Kidney epithelial cell (primary cell): Measurements from ENCODE around the gene MYD88. TPM values are rescaled to one million over a fixed set of nuclear protein-coding genes. Genes with fewer than 3 reads are reported as not detected.

ENCODE experiments used
- DNase-seq: peaks from one replicate; pipeline ENCODE4 v3.0.0-alpha.2; 2010; ENCODE audit warnings: low read depth
- H3K27me3 ChIP-seq: 2 replicates; pipeline ENCODE4 v1.6.0; 2011; ENCODE audit warnings: low read length; ENCODE audit not compliant: control insufficient read depth, insufficient read depth
- H3K36me3 ChIP-seq: 2 replicates; pipeline ENCODE4 v1.5.1; 2011; ENCODE audit warnings: low read length; ENCODE audit not compliant: control insufficient read depth, insufficient read depth
- H3K4me3 ChIP-seq: 2 replicates; pipeline ENCODE4 v1.5.1; 2011; ENCODE audit warnings: low read depth, mild to moderate bottlenecking, control low read depth, low read length
- CTCF ChIP-seq: IDR thresholded peaks from 2 replicates; pipeline ENCODE4 v1.5.1; 2011; ENCODE audit warnings: mild to moderate bottlenecking, moderate library complexity, low read length, control low read depth, inconsistent platforms; ENCODE audit not compliant: insufficient read depth, poor library complexity, severe bottlenecking
- total RNA-seq: library from RNA; depleted of rRNA; stranded (reverse); fragments of >200 nt; gene quantifications from 2 replicates; pipeline ENCODE4 v1.2.3, GENCODE V29; 2015

Gene MYD88
- total RNA-seq, 1 donor from 2014 or later, result 36.5 TPM

GRCh38 chr3:38171622-38172021 is 33.2 kb downstream of the MYD88 start:
- no peak for DNase-seq
- no peak for TF ChIP-seq CTCF
- no peak overlapping the region for H3K4me3 ChIP-seq
- H3K27me3 ChIP-seq, result no peaks in the 10 kb centered on the region
- no peaks in the 10 kb centered on the region for H3K36me3 ChIP-seq

DNA sequence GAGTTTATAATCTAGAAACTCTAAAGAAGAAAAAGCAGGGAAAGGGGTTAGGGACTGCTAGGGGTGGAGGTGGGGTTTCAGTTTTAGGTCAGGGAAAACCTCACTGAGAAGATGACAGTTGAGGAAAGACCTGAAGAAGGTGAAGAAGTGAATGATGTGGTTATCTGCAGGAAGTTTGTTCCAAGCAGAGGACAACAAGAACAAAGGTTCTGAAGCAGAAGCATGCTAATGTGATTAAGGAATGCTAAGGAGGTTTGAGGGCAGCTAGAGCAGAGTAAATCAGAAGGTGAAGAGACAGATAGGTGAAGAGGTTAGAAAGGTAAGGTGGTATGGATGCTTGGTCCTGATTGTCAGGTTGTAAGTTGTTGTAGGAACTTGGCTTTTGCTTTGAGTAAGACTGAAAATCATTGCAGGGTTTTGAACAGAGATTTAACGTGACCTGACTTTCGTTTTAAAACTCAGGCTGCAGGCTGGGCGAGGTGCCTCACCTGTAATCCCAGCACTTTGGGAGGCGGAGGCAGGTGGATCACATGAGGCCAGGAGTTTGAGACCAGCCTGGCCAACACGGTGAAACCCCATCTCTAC is 35.5 kb downstream of the MYD88 start:
- no peak for DNase-seq
- Histone ChIP-seq H3K27me3 (no peaks in the 10 kb centered on the region), H3K4me3 (no peak overlapping the region), H3K36me3 (no peaks in the 10 kb centered on the region)
- TF ChIP-seq CTCF, result no peak

DNA sequence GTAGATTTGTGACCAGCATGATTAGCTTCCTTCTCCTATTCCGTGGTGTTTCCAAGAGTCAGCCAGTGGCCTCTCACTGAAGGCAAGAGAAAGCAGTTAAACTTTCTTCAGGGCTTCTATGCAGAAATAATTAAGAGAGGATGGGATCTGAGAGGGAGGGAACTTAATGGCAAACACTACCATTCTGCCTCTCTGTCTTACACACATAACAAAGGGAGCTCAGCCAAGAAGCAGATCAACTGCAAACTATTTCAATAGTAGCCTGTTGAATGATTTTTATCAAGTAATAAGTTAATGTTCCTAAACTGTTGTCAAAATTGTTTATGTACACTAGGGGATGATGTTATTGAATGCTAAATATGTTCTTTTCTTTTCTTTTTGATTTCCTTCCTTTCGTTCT is 38.7 kb downstream of the MYD88 start:
- DNase-seq, result no peak
- no peak for TF ChIP-seq CTCF
- no peaks in the 10 kb centered on the region for H3K27me3 ChIP-seq
- H3K36me3 ChIP-seq, result no peaks in the 10 kb centered on the region
- no peak overlapping the region for H3K4me3 ChIP-seq

GRCh38 chr3:38186781-38187180 is 48.3 kb downstream of the MYD88 start:
- no peaks in the 10 kb centered on the region for H3K27me3 ChIP-seq
- no peak for TF ChIP-seq CTCF
- DNase-seq, result no peak
- no peak overlapping the region for H3K4me3 ChIP-seq
- no peaks in the 10 kb centered on the region for H3K36me3 ChIP-seq

- no peak for DNase-seq
- H3K27me3 ChIP-seq, result no peaks in the 10 kb centered on the region
- no peaks in the 10 kb centered on the region for H3K36me3 ChIP-seq
- no peak overlapping the region for H3K4me3 ChIP-seq
- no peak for TF ChIP-seq CTCF
Measured at GRCh38 chr3:38190481-38190881, 52.0 kb downstream of the MYD88 start.

Other genes with a start within 250 kb of the MYD88 start
- 7.8 and 11.6 TPM in 2 replicates for gene VILL, start 147.9 kb upstream of the MYD88 start, total RNA-seq
- 19.0 and 21.8 TPM in 2 replicates for gene PLCD1, start 109.0 kb upstream of the MYD88 start, total RNA-seq
- gene DLEC1, start 99.5 kb upstream of the MYD88 start, total RNA-seq, result 0.17 TPM in 1 of 2 replicates, not detected in the other
- 54.5 and 60.7 TPM in 2 replicates for gene ACAA1, start 1.5 kb upstream of the MYD88 start, total RNA-seq
- 38.1 and 41.9 TPM in 2 replicates for gene OXSR1, start 26.9 kb downstream of the MYD88 start, total RNA-seq
- 0.34 TPM in 1 of 2 replicates, not detected in the other for gene SLC22A13, start 127.2 kb downstream of the MYD88 start, total RNA-seq
- gene SLC22A14, start 143.6 kb downstream of the MYD88 start, total RNA-seq, result 0.58 TPM in 1 of 2 replicates, not detected in the other
- 1.9 and 2.6 TPM in 2 replicates for gene XYLB, start 208.1 kb downstream of the MYD88 start, total RNA-seq